ENCODE data around the gene PARVB. TPM values are rescaled to one million over a fixed set of nuclear protein-coding genes. Genes with fewer than 3 reads are reported as not detected.

The PARVB gene
- total and polyA plus RNA-seq, 2 donors (not counting 3 experiments of a cell fraction or from before 2014, with no cell fraction given) = 155 to 162 TPM

DNA sequence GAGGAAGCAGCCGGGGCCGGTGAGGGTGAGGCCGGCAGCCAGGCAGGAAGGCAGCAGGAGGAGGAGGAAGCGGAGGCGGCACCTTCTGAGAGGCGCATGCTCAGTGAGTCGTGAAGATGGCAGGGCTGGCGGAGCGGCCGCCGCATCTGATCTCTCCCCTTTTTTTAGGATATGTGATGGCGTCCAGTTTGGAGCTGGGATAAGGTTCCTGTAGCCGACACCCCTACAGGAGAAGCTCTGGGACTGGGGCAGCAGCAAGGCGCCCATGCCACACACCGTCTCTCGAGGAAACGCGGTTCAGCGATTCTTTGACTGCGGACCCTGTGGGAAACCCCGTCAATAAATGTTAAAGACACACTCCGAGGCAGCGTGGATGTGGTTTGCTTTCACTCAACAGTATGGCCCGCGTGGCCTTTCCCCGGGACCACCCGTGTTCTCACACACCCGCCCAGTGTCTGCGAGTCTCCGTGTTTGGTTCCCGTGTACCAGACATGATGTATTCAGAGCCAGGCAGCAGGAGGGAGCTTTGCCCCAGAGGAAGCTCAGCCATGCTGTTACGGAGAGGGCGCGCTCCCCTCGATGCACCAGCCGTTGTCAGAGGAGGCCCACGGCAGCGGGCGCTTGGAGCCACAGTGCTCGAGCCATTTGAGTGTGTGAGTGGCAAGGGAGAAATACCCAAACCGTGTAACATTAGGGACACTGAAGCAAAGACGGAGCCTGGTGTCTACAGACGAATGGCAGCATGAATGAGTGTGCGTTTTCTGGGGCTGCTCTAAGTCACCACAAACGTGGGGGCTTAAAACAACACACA lies 27.7 kb upstream of the PARVB start:
- peaks cover 3% of the 10 kb centered on the region for H3K79me2 ChIP-seq (ENCODE audit: control insufficient read depth, insufficient read depth, low read length)
- DNase-seq (ENCODE audit: low read depth, low spot score) (peak; percentile 39), FAIRE-seq (peak; percentile 70)
- H3K27me3 ChIP-seq (ENCODE audit: control insufficient read depth in 2 of 2, insufficient read depth in 2 of 2, low read length in 2 of 2) = no peaks in the 10 kb centered on the region
- CTCF ChIA-PET = interaction anchor here (10.3 kb wide), 1 partner anchor 89 kb away, joined by 640 read pairs; no protein-coding TSS in a partner anchor
- H3K27ac ChIP-seq (ENCODE audit: insufficient read depth, low read depth, low read length) = no peak overlapping the region
- H3K9me1 ChIP-seq (replicated peaks; ENCODE audit: control insufficient read depth, extremely low read depth, insufficient read depth, low read length) = no peaks in the 10 kb centered on the region
- TF ChIP-seq MYC (IDR thresholded peaks at IDR 0.05; ENCODE audit: low read depth, low read length) (no peak), POLR2AphosphoS5 (IDR thresholded peaks at IDR 0.05; ENCODE audit: insufficient read depth, low read depth, low read length) (no peak), EZH2 (IDR thresholded peaks at IDR 0.05; ENCODE audit: borderline replicate concordance, low read depth, low read length, severe bottlenecking) (no peak), JUN (IDR thresholded peaks at IDR 0.05; ENCODE audit: borderline replicate concordance, insufficient read depth, insufficient read length, low read depth) (no peak), GATA2 (IDR thresholded peaks at IDR 0.05; ENCODE audit: insufficient read depth, insufficient read length, low read depth, low read length) (no peak), POLR2A (IDR thresholded peaks at IDR 0.05; ENCODE audit: low read depth, low read length) (no peak), FOS (IDR thresholded peaks at IDR 0.05; ENCODE audit: borderline replicate concordance, insufficient read depth, low read length) (no peak)
- TF ChIP-seq, protein P1, sequence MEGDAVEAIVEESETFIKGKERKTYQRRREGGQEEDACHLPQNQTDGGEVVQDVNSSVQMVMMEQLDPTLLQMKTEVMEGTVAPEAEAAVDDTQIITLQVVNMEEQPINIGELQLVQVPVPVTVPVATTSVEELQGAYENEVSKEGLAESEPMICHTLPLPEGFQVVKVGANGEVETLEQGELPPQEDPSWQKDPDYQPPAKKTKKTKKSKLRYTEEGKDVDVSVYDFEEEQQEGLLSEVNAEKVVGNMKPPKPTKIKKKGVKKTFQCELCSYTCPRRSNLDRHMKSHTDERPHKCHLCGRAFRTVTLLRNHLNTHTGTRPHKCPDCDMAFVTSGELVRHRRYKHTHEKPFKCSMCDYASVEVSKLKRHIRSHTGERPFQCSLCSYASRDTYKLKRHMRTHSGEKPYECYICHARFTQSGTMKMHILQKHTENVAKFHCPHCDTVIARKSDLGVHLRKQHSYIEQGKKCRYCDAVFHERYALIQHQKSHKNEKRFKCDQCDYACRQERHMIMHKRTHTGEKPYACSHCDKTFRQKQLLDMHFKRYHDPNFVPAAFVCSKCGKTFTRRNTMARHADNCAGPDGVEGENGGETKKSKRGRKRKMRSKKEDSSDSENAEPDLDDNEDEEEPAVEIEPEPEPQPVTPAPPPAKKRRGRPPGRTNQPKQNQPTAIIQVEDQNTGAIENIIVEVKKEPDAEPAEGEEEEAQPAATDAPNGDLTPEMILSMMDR (IDR thresholded peaks at IDR 0.05; ENCODE audit: extremely low read depth in 1 of 2, insufficient read depth in 1 of 2, low read depth in 1 of 2, low read length in 2 of 2) = no peak
- TF ChIP-seq, protein P2, sequence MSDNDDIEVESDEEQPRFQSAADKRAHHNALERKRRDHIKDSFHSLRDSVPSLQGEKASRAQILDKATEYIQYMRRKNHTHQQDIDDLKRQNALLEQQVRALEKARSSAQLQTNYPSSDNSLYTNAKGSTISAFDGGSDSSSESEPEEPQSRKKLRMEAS (IDR thresholded peaks at IDR 0.05; ENCODE audit: insufficient read depth, insufficient read length) = no peak
- peak overlapping the region; percentile 44 for H3K4me2 ChIP-seq (ENCODE audit: insufficient read depth, low read length)
- H2AFZ ChIP-seq (ENCODE audit: low read depth, low read length) = no peak overlapping the region
- BruUV-seq (replicated peaks) = no TSS peak
- H3K36me3 ChIP-seq (ENCODE audit: control insufficient read depth in 2 of 2, extremely low read depth in 1 of 2, insufficient read depth in 2 of 2, low read length in 2 of 2) = peaks cover 17 to 29% of the 10 kb centered on the region in 2 experiments
- H4K20me1 ChIP-seq (replicated peaks; ENCODE audit: control insufficient read depth, extremely low read depth, insufficient read depth, low read length) = no peaks in the 10 kb centered on the region
- H3K4me3 ChIP-seq (replicated peaks in 1 of 3; ENCODE audit: insufficient read depth in 1 of 3, low read depth in 1 of 3, low read length in 3 of 3) = peak overlapping the region in 1 of 3 experiments; percentile 1
- H3K9ac ChIP-seq (replicated peaks; ENCODE audit: extremely low read depth, insufficient read depth, low read length) = no peak overlapping the region
- intact Hi-C loops (cut with micrococcal nuclease) = no loop called here
- H3K9me3 ChIP-seq (replicated peaks; ENCODE audit: control insufficient read depth, insufficient read depth, low read length) = no peaks in the 10 kb centered on the region
- peaks cover 6% of the 10 kb centered on the region for H3K4me1 ChIP-seq (ENCODE audit: control insufficient read depth, extremely low read depth, insufficient read depth, low read length)
- POLR2A ChIA-PET = no interaction called here
- dilution Hi-C loops (cut with MboI; ENCODE audit: extremely low pct_ligation_motif_present, low sequenced_read_pairs) = no loop called here

Measured in endothelial cell of umbilical vein (primary cell).